HG02798 (cell line): ENCODE measurements around the gene VENTX.
"Not testable (repeated sequence)": the region's sequence is repeated elsewhere in the genome, so short reads cannot be mapped to it uniquely, and the experiment has no call there.

Experiments used
- ATAC-seq: cut with Tn5 transposase; IDR thresholded peaks from one replicate; pipeline ENCODE4 v1.9.1; 2021; ENCODE audit warnings: mild to moderate bottlenecking; ENCODE audit not compliant: unreplicated experiment, poor library complexity

The VENTX gene

GRCh38 chr10:133213641-133214467 is 23.8 kb upstream of the VENTX start:
- no peak for ATAC-seq

GRCh38 chr10:133214468-133215410 is 22.9 kb upstream of the VENTX start:
- ATAC-seq = no peak

GRCh38 chr10:133215586-133215985 is 22.1 kb upstream of the VENTX start:
- no peak for ATAC-seq

- ATAC-seq = no peak
These were observed 20.9 kb upstream of the VENTX start for GRCh38 chr10:133216776-133217175.

- no peak for ATAC-seq
These were observed 19.7 kb upstream of the VENTX start for GRCh38 chr10:133217800-133218589.

GRCh38 chr10:133218891-133219290 is 18.8 kb upstream of the VENTX start:
- ATAC-seq = no peak

GRCh38 chr10:133219782-133220181 is 17.9 kb upstream of the VENTX start:
- ATAC-seq = no peak

GRCh38 chr10:133221331-133221730 is 16.3 kb upstream of the VENTX start:
- ATAC-seq = no peak

- ATAC-seq = not testable (repeated sequence)
These were observed 15.9 kb upstream of the VENTX start for GRCh38 chr10:133221756-133222155.

GRCh38 chr10:133224076-133224475 is 13.6 kb upstream of the VENTX start:
- ATAC-seq = no peak

GRCh38 chr10:133224756-133225372 is 12.8 kb upstream of the VENTX start:
- ATAC-seq = no peak

- no peak for ATAC-seq
These were observed 11.9 kb upstream of the VENTX start for GRCh38 chr10:133225707-133226191.

- ATAC-seq = no peak
These were observed 11.3 kb upstream of the VENTX start for GRCh38 chr10:133226251-133226808.

- ATAC-seq = no peak
These were observed 10.4 kb upstream of the VENTX start for GRCh38 chr10:133227256-133227655.

GRCh38 chr10:133229265-133230043 is 8.2 kb upstream of the VENTX start:
- no peak for ATAC-seq

- no peak for ATAC-seq
These were observed 7.7 kb upstream of the VENTX start, which contains the start of gene UTF1 for GRCh38 chr10:133230044-133230361. Gene UTF1 (plus strand): TSS chr10:133230217. CDS start chr10:133230289, 72 bp downstream.

- no peak for ATAC-seq
These were observed 7.1 kb upstream of the VENTX start for GRCh38 chr10:133230387-133231195.
